OCI-LY3 (cell line): ENCODE data around the gene DUSP16.
"Not testable (repeated sequence)": the region's sequence is repeated elsewhere in the genome, so short reads cannot be mapped to it uniquely, and the experiment has no call there.

Experiments
- H2AFZ ChIP-seq: fragments of 200-600, 300-600 bp; shearing (Covaris generic); 2 replicates; pipeline ENCODE4 v1.6.0; 2014; ENCODE audit warnings: antibody characterized with exemption, low read depth, low read length
- H3K27ac ChIP-seq: fragments of 200-600, 300-600 bp; sonication (generic); 2 replicates; pipeline ENCODE4 v1.5.1; 2014; ENCODE audit warnings: mild to moderate bottlenecking, low read length, moderate library complexity, mixed read lengths
- H3K27me3 ChIP-seq: fragments of 200-600, 300-600 bp; sonication (generic); 2 replicates; pipeline ENCODE4 v1.6.1; 2014; ENCODE audit warnings: low read depth, low read length, mixed read lengths
- H3K36me3 ChIP-seq: fragments of 200-600, 300-600 bp; sonication (generic); replicated peaks from 2 replicates; pipeline ENCODE3; 2014; ENCODE audit warnings: low read depth, low read length, mixed read lengths
- H3K4me1 ChIP-seq: fragments of 300-600, 200-600 bp; sonication (generic); 2 replicates; pipeline ENCODE4 v1.6.1; 2014; ENCODE audit warnings: low read length, mixed read lengths
- H3K4me2 ChIP-seq: fragments of 200-600, 300-600 bp; sonication (generic); 2 replicates; pipeline ENCODE4 v1.6.1; 2014; ENCODE audit warnings: low read length, mixed read lengths
- H3K4me3 ChIP-seq: fragments of 300-600, 200-600 bp; sonication (generic); 2 replicates; pipeline ENCODE4 v1.5.1; 2014; ENCODE audit warnings: antibody characterized with exemption, mild to moderate bottlenecking, low read length, moderate library complexity
- H3K79me2 ChIP-seq: fragments of 300-600, 200-600 bp; shearing (Covaris generic); 2 replicates; pipeline ENCODE4 v1.6.1; 2014; ENCODE audit warnings: mild to moderate bottlenecking, low read length, mixed read lengths
- H3K9ac ChIP-seq: fragments of 300-600, 200-600 bp; shearing (Covaris generic); 2 replicates; pipeline ENCODE4 v1.6.0; 2014; ENCODE audit warnings: mild to moderate bottlenecking, low read length, moderate library complexity
- H3K9me3 ChIP-seq: fragments of 200-600, 300-600 bp; shearing (Covaris generic); 2 replicates; pipeline ENCODE4 v1.6.1; 2014; ENCODE audit warnings: low read length, mixed read lengths; ENCODE audit not compliant: insufficient read depth
- H4K20me1 ChIP-seq: fragments of 200-600, 300-600 bp; sonication (generic); 2 replicates; pipeline ENCODE4 v1.6.1; 2016; ENCODE audit warnings: low read length, mixed read lengths; ENCODE audit not compliant: insufficient read depth
- CTCF ChIP-seq: fragments of 200-600, 300-600 bp; sonication (generic); IDR thresholded peaks from 2 replicates; pipeline ENCODE4 v1.5.1; 2014; ENCODE audit warnings: antibody characterized with exemption, low read length, low read depth
- EZH2phosphoT487 ChIP-seq: fragments of 200-600 bp; shearing (Covaris generic); IDR thresholded peaks from 2 replicates; pipeline ENCODE4 v1.6.1; 2018; ENCODE audit warnings: antibody characterized with exemption, mixed run types, low read depth

DUSP16 gene

GRCh38 chr12:12523229-12523628 is 39.4 kb downstream of the DUSP16 start:
- Histone ChIP-seq H3K4me2 (no peak overlapping the region), H2AFZ (no peak overlapping the region), H3K9ac (no peak overlapping the region), H3K27me3 (no peaks in the 10 kb centered on the region), H3K27ac (no peak overlapping the region), H3K36me3 (no peaks in the 10 kb centered on the region), H4K20me1 (no peaks in the 10 kb centered on the region), H3K79me2 (no peaks in the 10 kb centered on the region), H3K9me3 (no peaks in the 10 kb centered on the region), H3K4me1 (peaks cover 6% of the 10 kb centered on the region), H3K4me3 (no peak overlapping the region)
- TF ChIP-seq EZH2phosphoT487 (no peak), CTCF (no peak)

GRCh38 chr12:12522657-12523056 is 40.0 kb downstream of the DUSP16 start:
- not testable (repeated sequence) for H3K27ac ChIP-seq, H3K4me3 ChIP-seq, H3K79me2 ChIP-seq, H4K20me1 ChIP-seq, H3K4me2 ChIP-seq, H3K9ac ChIP-seq, H2AFZ ChIP-seq, H3K9me3 ChIP-seq, H3K27me3 ChIP-seq, H3K4me1 ChIP-seq, H3K36me3 ChIP-seq

- Histone ChIP-seq H4K20me1 (no peaks in the 10 kb centered on the region), H3K4me2 (no peak overlapping the region), H3K4me1 (peaks cover 5% of the 10 kb centered on the region; the same call in 1 of the 2 replicates), H3K27ac (no peak overlapping the region), H3K27me3 (no peaks in the 10 kb centered on the region), H3K9ac (no peak overlapping the region), H3K36me3 (no peaks in the 10 kb centered on the region), H3K4me3 (no peak overlapping the region), H3K9me3 (no peaks in the 10 kb centered on the region), H2AFZ (no peak overlapping the region), H3K79me2 (no peaks in the 10 kb centered on the region)
- no peak for TF ChIP-seq EZH2phosphoT487
- no peak for TF ChIP-seq CTCF
Measured at GRCh38 chr12:12521888-12522287, 40.8 kb downstream of the DUSP16 start.

GRCh38 chr12:12521044-12521485 is 41.6 kb downstream of the DUSP16 start:
- no peaks in the 10 kb centered on the region for H3K9me3 ChIP-seq
- H3K4me3 ChIP-seq = no peak overlapping the region
- no peak overlapping the region for H3K9ac ChIP-seq
- no peaks in the 10 kb centered on the region for H3K36me3 ChIP-seq
- H4K20me1 ChIP-seq = no peaks in the 10 kb centered on the region
- H3K27ac ChIP-seq = no peak overlapping the region
- H3K27me3 ChIP-seq = no peaks in the 10 kb centered on the region
- H3K4me1 ChIP-seq = peaks cover 5% of the 10 kb centered on the region; the same call in 1 of the 2 replicates
- H2AFZ ChIP-seq = no peak overlapping the region
- no peak for TF ChIP-seq EZH2phosphoT487
- TF ChIP-seq CTCF = no peak
- no peak overlapping the region for H3K4me2 ChIP-seq
- no peaks in the 10 kb centered on the region for H3K79me2 ChIP-seq

- TF ChIP-seq CTCF = no peak
- TF ChIP-seq EZH2phosphoT487 = no peak
- no peak overlapping the region for H3K4me3 ChIP-seq
- H3K9ac ChIP-seq = no peak overlapping the region
- H3K27me3 ChIP-seq = no peaks in the 10 kb centered on the region
- H3K36me3 ChIP-seq = no peaks in the 10 kb centered on the region
- H3K4me2 ChIP-seq = no peak overlapping the region
- H3K4me1 ChIP-seq = peaks cover 5% of the 10 kb centered on the region; the same call in 1 of the 2 replicates
- no peak overlapping the region for H3K27ac ChIP-seq
- no peaks in the 10 kb centered on the region for H3K9me3 ChIP-seq
- H2AFZ ChIP-seq = no peak overlapping the region
- H3K79me2 ChIP-seq = no peaks in the 10 kb centered on the region
- H4K20me1 ChIP-seq = no peaks in the 10 kb centered on the region
Measured at GRCh38 chr12:12520273-12520672, 42.4 kb downstream of the DUSP16 start.
